SJSA1 (cell line): ENCODE results near the gene GLOD4. TPM values are rescaled to one million over a fixed set of nuclear protein-coding genes. Genes with fewer than 3 reads are reported as not detected.
"Not testable (repeated sequence)": the region's sequence is repeated elsewhere in the genome, so short reads cannot be mapped to it uniquely, and the experiment has no call there.

Experiments used
- DNase-seq, 2 experiments: peaks; one replicate each; pipeline ENCODE4 v3.0.0-alpha.2; 2015 to 2020; ENCODE audit warnings: low spot score in 2 of 2, low read depth in 1 of 2
- H3K27ac ChIP-seq: fragments of 250-450 bp; sonication (Bioruptor Pico); 2 replicates; pipeline ENCODE4 v1.5.1; 2020; ENCODE audit warnings: mild to moderate bottlenecking, moderate library complexity
- H3K27me3 ChIP-seq: fragments of 250-450 bp; sonication (Bioruptor Pico); replicated peaks from 2 replicates; pipeline ENCODE4 v1.5.1; 2020; ENCODE audit warnings: mild to moderate bottlenecking, moderate library complexity
- H3K36me3 ChIP-seq: fragments of 250-450 bp; sonication (Bioruptor Pico); 2 replicates; pipeline ENCODE4 v1.5.1; 2020; ENCODE audit warnings: mild to moderate bottlenecking
- H3K4me1 ChIP-seq: fragments of 250-450 bp; sonication (Bioruptor Pico); replicated peaks from 2 replicates; pipeline ENCODE4 v1.6.1; 2021; ENCODE audit warnings: mild to moderate bottlenecking
- H3K4me3 ChIP-seq: fragments of 250-450 bp; sonication (Bioruptor Pico); 2 replicates; pipeline ENCODE4 v1.5.1; 2020; ENCODE audit warnings: mild to moderate bottlenecking
- H3K9me3 ChIP-seq: fragments of 250-450 bp; sonication (Bioruptor Pico); replicated peaks from 2 replicates; pipeline ENCODE4 v1.5.1; 2020; ENCODE audit warnings: mild to moderate bottlenecking
- total RNA-seq: library from RNA; depleted of rRNA; stranded (reverse); fragments of >200 nt; shearing (Covaris generic); gene quantifications from 2 replicates; pipeline ENCODE4 v1.2.3, GENCODE V29; 2014

The GLOD4 gene
- total RNA-seq, 1 experiment from 2014 or later, result 64.7 TPM

DNA sequence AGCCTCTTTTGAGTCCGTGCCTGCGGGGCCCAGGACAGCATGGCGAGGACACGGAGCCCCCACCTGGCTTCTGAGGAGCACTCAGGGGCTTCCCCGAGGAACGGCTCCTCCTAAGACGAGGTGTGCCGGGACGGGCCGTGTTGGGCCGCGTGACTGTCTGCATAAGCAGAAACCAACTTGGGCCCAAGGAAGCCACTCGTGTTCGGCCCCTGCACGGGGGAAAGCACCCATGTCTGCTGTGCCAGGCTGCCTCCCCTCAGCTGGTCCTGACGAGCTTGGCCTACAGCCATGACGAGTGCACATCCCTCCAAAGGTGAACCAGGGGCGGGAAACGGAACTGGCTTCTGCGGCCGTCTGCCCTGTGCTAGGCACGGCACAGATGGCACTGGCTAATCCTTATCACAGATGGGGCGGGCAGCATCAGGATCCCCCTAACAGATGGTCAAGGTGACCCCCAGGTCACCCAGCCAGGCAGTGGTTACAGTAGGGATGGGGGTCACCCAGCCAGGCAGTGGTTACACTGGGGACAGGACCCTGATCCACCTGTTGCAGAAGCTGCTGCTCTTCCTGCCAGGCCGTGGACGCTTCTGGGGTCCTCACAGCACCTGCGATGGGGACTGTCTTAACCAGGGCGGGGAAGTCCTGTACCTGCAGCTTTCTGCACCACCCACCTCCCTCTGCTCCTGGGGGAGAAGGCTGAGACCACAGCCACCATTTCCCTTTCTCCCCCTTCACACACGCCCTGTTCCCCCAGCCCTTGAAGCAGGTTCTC is 25.6 kb upstream of the GLOD4 start:
- H3K36me3 ChIP-seq, result peaks cover 13% of the 10 kb centered on the region; the same call in 1 of the 2 replicates

DNA sequence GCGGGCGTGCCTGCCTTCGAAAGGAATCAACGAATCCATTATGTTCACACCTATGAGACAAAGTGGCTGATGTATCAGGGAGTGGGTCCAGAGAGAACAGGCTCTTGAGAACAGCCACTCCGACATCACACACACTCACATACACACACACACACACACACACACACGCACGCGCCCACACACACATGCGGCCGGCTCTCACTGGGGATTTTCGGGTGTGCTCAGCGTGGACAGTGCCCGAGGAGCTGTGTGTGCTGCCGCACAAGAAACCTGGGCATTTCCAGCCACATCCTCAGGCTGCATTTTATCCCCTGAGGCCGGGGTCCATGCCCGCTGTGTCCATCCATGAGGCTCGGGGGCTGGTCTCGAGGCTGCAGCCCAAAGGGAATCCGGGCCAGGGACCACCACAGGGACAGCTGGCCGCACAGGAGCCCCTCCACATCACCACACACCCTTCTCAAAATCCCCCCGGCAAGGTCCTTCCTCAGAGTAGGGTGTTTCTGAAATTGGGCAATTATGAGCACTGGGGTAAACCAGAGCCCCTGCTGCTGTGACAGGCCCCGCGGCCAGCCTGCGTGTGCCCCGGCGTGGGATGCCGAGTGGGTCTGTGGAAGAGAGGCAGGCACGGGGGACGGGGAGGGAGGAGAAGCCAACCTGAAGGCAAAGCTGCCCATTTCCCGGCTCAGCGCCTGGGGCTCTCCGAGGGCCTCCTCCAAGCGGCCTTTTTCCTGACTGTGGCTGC is 24.9 kb upstream of the GLOD4 start:
- H3K4me1 ChIP-seq, result peaks cover 6% of the 10 kb centered on the region
- no peak overlapping the region for H3K27ac ChIP-seq
- H3K27me3 ChIP-seq, result no peaks in the 10 kb centered on the region
- no peak overlapping the region for H3K4me3 ChIP-seq
- peaks cover 8% of the 10 kb centered on the region; the same call in 1 of the 2 replicates for H3K36me3 ChIP-seq
- H3K9me3 ChIP-seq, result no peaks in the 10 kb centered on the region
- no peak for DNase-seq

More for the DNA sequence above, 25.6 kb upstream of the GLOD4 start:
- Histone ChIP-seq H3K27me3 (no peaks in the 10 kb centered on the region), H3K4me3 (no peak overlapping the region), H3K4me1 (no peaks in the 10 kb centered on the region), H3K27ac (no peak overlapping the region), H3K9me3 (no peaks in the 10 kb centered on the region)
- DNase-seq, result no peak

DNA sequence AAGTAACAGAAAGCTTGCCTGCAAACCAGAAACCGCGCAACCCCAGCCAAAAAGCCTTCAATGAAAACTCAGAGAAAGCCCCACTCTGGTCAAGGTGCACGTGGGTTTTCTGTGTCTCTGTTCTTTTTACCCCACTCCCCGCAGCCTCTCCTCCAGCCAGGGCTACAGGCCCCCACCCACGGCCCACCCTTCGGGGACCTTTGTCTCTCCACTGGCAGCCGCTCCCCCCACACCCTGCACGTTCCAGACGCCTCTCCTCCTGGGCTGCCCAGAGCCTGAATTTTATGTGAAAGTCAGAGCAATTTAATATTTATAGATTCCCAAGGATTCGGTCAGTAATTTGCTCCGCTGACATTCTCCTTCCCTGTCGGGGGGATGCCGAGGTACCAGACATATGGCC is 24.3 kb upstream of the GLOD4 start:
- H3K27ac ChIP-seq, result no peak overlapping the region

DNA sequence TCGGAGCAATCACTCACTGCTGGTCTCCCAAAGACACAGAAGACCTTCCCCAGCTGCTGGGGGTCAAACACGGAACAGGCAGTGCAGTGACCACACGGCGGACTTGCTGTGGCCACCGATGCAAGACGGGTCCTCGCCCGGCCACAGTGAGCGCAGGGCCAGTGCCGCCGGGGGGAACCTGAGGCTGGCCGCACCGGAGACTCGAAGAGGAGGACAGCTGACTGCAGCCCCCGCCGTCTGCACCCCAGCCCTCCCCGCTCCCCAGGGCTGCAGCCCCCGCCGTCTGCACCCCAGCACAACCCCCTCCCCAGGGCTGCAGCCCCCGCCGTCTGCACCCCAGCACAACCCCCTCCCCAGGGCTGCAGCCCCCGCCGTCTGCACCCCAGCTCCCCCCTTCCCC is 23.8 kb upstream of the GLOD4 start:
- not testable (repeated sequence) for H3K27ac ChIP-seq, H3K36me3 ChIP-seq, DNase-seq, H3K27me3 ChIP-seq, H3K4me3 ChIP-seq, H3K9me3 ChIP-seq
- H3K4me1 ChIP-seq, result peaks cover 11% of the 10 kb centered on the region

More for the DNA sequence above, 24.3 kb upstream of the GLOD4 start:
- Histone ChIP-seq H3K4me3 (no peak overlapping the region), H3K9me3 (no peaks in the 10 kb centered on the region), H3K36me3 (peaks cover 8% of the 10 kb centered on the region; the same call in 1 of the 2 replicates), H3K4me1 (peaks cover 11% of the 10 kb centered on the region), H3K27me3 (no peaks in the 10 kb centered on the region)
- no peak for DNase-seq

DNA sequence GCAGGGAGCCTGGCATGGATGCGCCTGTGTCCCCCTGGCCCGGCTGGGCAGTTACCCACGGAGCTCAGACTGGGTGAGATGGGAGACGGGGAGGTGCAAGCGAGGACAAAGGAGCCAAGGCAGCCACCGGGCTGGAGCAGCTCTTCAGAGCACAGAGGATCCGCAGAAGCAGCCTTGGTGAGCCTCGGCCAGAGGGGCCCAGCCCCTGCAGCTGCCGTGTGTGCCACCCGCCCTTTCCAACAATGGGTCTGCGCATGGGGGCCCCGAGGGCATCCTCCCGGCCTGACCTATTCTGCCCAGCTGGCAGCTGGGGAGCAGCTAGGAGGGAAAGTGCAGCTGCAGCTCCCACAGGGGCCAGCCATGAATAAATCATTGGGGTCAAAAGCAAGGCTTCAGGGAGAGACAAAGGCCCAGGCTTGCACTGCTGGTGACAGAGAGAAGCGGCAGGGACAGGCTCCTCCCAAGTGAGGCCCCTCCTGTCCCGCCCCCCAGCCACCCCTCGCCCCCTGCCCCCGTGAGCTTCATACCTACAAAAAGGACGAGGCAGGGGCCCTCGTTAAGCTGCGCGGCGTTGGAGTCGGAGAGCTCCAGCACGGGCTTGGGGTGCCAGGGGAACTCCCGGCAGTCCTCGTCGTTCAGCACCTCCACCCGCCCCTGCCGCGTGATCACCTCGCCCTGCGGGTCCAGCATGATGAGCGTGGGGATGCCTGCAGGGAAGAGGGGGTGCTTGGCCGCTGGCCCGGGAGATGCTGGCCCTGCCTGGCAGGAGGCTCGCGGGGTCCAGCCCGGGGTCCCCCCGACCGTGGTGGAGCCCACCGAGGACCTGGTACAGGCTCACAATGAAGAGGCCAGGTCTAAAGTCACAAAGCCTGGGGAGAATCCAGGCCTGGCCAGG is 22.7 kb upstream of the GLOD4 start:
- Histone ChIP-seq H3K27ac (no peak overlapping the region), H3K4me3 (no peak overlapping the region), H3K36me3 (peaks cover 12% of the 10 kb centered on the region; the same call in 1 of the 2 replicates), H3K27me3 (no peaks in the 10 kb centered on the region), H3K9me3 (no peaks in the 10 kb centered on the region), H3K4me1 (peaks cover 11% of the 10 kb centered on the region)
- DNase-seq, result no peak

DNA sequence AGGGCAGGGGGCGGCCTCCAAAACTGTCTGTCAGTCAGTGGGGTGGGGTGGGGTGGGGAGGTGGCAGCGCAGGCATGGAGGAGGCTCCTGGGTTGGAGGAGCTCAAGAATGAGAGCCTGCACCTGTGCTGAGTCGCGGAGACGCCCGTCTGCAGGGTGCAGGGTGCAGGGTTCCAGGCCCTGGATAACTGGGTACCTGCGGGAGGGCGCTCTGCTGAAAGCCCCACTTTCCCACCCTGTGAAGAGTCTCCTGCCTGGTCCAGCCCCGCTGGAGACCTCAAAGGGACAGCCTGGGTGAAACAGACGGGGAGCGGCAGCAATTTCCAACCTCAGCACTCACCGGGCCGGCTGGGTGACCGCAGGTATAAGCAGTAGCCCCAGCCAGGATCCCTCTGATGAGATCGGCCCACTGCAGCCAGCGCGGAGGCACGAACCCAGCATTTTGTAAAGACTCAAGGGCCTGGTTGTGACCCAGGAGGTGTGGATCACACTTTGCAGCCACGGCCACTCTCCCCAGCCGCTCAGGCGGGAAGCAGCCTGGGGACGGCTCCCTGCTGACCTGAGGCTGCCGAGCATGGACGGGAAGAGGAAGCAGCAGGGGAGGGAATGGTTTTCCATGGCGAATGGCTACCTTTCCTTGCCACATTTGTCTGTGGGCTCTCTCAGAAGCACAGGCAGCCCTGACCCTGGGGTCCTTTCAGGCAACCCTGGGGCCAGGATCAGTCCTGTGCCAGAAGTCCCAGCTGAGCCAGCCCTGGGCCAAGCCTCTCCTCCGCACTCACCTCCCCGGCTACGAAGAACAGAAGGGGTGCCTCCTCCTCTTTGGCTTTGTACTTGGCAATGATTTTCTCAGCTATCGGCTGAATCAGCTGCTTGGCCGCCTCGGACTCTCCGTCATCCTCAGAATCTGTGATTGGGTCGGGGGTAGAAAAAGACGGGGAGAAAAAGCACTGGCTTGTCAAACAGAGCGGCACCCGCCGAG is 21.1 kb upstream of the GLOD4 start:
- no peak for DNase-seq
- Histone ChIP-seq H3K27me3 (no peaks in the 10 kb centered on the region), H3K9me3 (no peaks in the 10 kb centered on the region), H3K36me3 (peaks cover 12% of the 10 kb centered on the region; the same call in 1 of the 2 replicates), H3K4me1 (peaks cover 14% of the 10 kb centered on the region), H3K4me3 (no peak overlapping the region), H3K27ac (no peak overlapping the region)

DNA sequence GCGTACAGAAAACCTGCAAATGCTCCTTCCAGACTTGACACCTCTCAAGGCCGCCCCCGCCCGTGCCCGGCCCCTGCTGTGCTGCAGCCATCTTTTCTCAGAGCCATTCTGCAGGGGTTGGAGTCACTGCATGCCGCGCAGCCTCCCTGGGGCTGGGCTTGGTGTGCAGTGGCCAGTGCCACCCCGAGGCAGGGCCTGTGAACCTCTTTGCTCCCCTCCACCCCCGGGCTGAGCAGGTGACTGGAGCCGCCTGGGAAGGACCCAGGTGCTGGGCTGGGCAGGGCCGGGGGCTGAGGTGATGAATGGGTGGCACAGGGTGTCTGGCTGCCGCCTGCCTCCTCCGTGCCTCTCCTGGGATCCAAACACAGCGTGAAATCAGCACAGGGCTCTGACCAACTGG is 20.4 kb upstream of the GLOD4 start:
- Histone ChIP-seq H3K4me1 (peaks cover 14% of the 10 kb centered on the region), H3K9me3 (no peaks in the 10 kb centered on the region), H3K27me3 (no peaks in the 10 kb centered on the region), H3K4me3 (no peak overlapping the region), H3K27ac (no peak overlapping the region), H3K36me3 (peaks cover 12% of the 10 kb centered on the region; the same call in 1 of the 2 replicates)
- no peak for DNase-seq

DNA sequence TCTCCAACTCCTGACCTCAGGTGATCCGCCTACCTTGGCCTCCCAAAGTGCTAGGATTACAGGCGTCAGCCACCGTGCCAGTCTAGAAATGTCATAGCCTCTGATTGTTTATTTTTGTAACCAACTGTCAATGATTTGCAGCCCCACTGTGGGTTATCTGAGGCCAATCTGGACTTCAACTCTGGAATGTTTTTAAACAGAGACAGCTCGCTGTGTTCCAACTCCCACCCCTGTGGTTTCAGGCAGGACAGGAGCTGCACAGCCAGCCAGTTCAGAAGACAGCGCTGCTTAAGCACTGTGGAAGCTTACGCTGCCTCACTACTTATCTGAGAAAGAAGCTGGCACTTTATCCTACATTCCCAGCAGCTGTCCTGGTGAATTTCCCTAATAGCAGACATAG is 19.6 kb upstream of the GLOD4 start:
- H3K36me3 ChIP-seq, result peaks cover 12% of the 10 kb centered on the region; the same call in 1 of the 2 replicates
- peak in 1 of 2 experiments; percentile 20 for DNase-seq
- no peak overlapping the region for H3K27ac ChIP-seq
- H3K27me3 ChIP-seq, result no peaks in the 10 kb centered on the region
- no peaks in the 10 kb centered on the region for H3K9me3 ChIP-seq
- H3K4me3 ChIP-seq, result no peak overlapping the region
- peaks cover 14% of the 10 kb centered on the region for H3K4me1 ChIP-seq

DNA sequence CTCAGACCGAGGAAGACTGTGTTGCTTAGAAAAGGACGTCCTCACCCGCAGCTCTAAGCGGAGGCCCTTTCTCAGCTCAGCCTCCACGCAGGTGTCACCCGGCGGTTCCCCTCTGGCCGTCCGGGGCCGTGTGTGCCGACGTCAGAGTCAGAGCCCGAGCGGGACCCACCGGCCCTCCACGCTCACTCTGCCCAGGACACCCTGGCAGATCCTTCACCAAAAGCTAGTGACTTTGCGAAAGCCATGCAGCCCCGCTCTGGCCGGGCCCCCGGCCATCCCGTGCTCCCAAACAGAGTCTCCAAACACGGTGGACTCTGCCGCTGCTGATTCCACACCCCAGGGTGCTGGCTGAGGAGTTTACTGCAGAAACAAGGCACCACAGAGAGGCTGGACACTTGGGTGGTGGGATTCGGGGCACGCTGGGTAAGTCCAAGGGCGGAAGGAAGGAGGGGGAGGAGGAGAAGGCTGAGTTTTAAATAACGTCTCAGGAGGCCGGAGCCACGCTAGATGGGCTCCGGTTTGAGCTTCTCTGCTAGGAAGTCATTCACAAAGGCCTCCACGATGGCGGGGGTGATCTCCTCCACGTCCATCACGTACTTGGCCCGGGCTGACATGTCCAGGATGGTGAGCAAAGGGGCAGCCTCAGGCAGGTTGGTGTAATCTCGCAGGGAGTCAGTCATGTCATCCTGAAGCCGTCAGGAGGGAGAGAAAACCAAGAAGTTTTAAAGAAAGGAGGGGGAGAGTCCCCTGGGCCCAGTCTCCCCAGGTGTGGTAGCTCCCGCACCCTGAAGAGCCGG is 18.6 kb upstream of the GLOD4 start:
- H3K9me3 ChIP-seq, result no peaks in the 10 kb centered on the region
- H3K36me3 ChIP-seq, result peaks cover 16% of the 10 kb centered on the region; the same call in 1 of the 2 replicates

DNA sequence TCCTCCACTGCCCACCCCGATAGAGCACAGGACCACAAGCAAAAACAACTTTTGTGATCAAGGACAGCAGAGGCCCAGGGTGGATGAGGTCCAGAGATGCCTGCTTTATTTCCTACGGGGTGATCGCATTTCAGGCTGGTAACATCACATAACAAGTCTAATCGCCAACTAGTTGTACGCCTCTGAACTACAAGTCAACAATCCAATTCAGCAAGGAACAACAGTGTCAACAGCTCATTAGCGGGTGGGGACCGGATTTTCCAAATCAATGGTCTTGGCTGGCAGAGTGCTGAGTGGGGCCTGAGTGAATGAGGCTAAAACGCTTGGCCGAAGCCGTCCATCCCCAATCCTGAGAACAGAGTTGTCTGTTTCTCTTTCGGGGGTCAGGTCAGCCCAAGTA is 17.2 kb upstream of the GLOD4 start:
- H3K27ac ChIP-seq, result no peak overlapping the region
- H3K4me1 ChIP-seq, result peaks cover 23% of the 10 kb centered on the region
- no peaks in the 10 kb centered on the region for H3K9me3 ChIP-seq
- H3K36me3 ChIP-seq, result peaks cover 16% of the 10 kb centered on the region; the same call in 1 of the 2 replicates
- H3K27me3 ChIP-seq, result no peaks in the 10 kb centered on the region
- no peak for DNase-seq
- no peak overlapping the region for H3K4me3 ChIP-seq

More for the DNA sequence above, 18.6 kb upstream of the GLOD4 start:
- Histone ChIP-seq H3K4me3 (no peak overlapping the region), H3K27ac (no peak overlapping the region), H3K4me1 (peaks cover 14% of the 10 kb centered on the region), H3K27me3 (no peaks in the 10 kb centered on the region)
- no peak for DNase-seq

DNA sequence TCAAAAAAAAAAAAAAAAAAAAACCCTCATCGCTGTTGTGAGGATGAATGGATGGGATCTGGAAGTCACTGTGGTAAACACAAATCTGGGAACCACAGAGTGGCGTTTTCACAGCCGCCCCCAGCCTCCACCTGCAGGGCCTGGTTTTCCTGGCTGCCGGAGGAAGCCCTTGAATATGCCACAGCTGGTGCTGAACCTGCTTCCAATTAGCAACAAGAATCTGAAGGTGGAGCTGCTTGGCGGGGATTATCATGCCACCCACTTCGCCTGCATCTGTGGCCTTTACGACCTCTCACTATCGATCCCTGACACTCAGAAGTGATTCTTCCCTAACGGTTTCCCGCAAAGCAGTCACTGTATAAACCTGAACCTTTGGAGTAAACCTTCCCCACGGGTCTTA is 16.2 kb upstream of the GLOD4 start:
- H3K4me1 ChIP-seq, result peaks cover 23% of the 10 kb centered on the region
- DNase-seq, result no peak
- no peak overlapping the region for H3K4me3 ChIP-seq
- no peaks in the 10 kb centered on the region for H3K9me3 ChIP-seq
- H3K36me3 ChIP-seq, result peaks cover 11% of the 10 kb centered on the region; the same call in 1 of the 2 replicates
- H3K27ac ChIP-seq, result no peak overlapping the region
- H3K27me3 ChIP-seq, result no peaks in the 10 kb centered on the region
